Measurements from ENCODE around the gene APEH. TPM values are rescaled to one million over a fixed set of nuclear protein-coding genes. Genes with fewer than 3 reads are reported as not detected.

APEH gene
- total and polyA plus RNA-seq, 2 experiments from 2014 or later: 170 to 264 TPM

DNA sequence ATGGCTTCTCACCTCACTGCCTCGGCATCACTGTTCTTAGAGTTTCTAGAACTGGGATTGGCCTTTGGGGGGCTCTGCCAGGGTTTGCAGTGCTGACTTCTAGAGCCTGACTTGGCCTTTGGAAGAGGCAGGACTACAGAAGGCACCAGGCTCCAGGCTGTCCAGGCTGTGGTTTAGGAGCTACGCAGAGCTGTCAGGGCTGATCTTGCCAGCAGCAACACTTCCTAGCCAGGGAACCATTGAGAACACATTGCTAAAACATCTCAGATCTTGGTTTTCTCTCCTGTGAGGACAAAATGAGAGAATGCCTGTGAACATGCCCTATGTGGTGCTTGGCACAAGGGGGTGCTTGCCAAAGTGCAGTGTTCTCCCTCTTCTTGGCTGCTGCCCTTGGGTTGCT, 34.6 kb upstream of the APEH start:
- no peak overlapping the region for H3K27ac Mint-ChIP-seq
- H3K4me1 ChIP-seq (ENCODE audit: insufficient read depth): no peaks in the 10 kb centered on the region
- DNase-seq (ENCODE audit: low spot score): no peak
- no peaks in the 10 kb centered on the region; the same call in 2 of the 3 replicates for H3K36me3 Mint-ChIP-seq (ENCODE audit: low read depth)
- no peaks in the 10 kb centered on the region for H3K9me3 Mint-ChIP-seq
- no peak overlapping the region for H2AFZ ChIP-seq
- H3K4me3 Mint-ChIP-seq: no peak overlapping the region
- H3K4me1 Mint-ChIP-seq: no peaks in the 10 kb centered on the region; the same call in 2 of the 3 replicates
- TF ChIP-seq EZH2 (IDR thresholded peaks at IDR 0.05; ENCODE audit: low read depth, unreplicated experiment): no peak
- TF ChIP-seq ZNF114 (CRISPR knock-in tag; IDR thresholded peaks at IDR 0.05): no peak
- TF ChIP-seq POLR2AphosphoS5 (IDR thresholded peaks at IDR 0.05; ENCODE audit: low read depth): no peak
- TF ChIP-seq NANOG (IDR thresholded peaks at IDR 0.05; ENCODE audit: borderline replicate concordance): no peak
- TF ChIP-seq, protein P1, sequence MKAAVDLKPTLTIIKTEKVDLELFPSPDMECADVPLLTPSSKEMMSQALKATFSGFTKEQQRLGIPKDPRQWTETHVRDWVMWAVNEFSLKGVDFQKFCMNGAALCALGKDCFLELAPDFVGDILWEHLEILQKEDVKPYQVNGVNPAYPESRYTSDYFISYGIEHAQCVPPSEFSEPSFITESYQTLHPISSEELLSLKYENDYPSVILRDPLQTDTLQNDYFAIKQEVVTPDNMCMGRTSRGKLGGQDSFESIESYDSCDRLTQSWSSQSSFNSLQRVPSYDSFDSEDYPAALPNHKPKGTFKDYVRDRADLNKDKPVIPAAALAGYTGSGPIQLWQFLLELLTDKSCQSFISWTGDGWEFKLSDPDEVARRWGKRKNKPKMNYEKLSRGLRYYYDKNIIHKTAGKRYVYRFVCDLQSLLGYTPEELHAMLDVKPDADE (IDR thresholded peaks at IDR 0.05): no peak
- TF ChIP-seq EZH2phosphoT487 (IDR thresholded peaks at IDR 0.05; ENCODE audit: unreplicated experiment): no peak
- no peak for TF ChIP-seq ZNF331 (CRISPR knock-in tag; IDR thresholded peaks at IDR 0.05; ENCODE audit: low read depth)
- no peak for TF ChIP-seq CREB1 (CRISPR knock-in tag; IDR thresholded peaks at IDR 0.05; ENCODE audit: low read depth)
- TF ChIP-seq, protein P2, sequence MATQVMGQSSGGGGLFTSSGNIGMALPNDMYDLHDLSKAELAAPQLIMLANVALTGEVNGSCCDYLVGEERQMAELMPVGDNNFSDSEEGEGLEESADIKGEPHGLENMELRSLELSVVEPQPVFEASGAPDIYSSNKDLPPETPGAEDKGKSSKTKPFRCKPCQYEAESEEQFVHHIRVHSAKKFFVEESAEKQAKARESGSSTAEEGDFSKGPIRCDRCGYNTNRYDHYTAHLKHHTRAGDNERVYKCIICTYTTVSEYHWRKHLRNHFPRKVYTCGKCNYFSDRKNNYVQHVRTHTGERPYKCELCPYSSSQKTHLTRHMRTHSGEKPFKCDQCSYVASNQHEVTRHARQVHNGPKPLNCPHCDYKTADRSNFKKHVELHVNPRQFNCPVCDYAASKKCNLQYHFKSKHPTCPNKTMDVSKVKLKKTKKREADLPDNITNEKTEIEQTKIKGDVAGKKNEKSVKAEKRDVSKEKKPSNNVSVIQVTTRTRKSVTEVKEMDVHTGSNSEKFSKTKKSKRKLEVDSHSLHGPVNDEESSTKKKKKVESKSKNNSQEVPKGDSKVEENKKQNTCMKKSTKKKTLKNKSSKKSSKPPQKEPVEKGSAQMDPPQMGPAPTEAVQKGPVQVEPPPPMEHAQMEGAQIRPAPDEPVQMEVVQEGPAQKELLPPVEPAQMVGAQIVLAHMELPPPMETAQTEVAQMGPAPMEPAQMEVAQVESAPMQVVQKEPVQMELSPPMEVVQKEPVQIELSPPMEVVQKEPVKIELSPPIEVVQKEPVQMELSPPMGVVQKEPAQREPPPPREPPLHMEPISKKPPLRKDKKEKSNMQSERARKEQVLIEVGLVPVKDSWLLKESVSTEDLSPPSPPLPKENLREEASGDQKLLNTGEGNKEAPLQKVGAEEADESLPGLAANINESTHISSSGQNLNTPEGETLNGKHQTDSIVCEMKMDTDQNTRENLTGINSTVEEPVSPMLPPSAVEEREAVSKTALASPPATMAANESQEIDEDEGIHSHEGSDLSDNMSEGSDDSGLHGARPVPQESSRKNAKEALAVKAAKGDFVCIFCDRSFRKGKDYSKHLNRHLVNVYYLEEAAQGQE (IDR thresholded peaks at IDR 0.05; ENCODE audit: unreplicated experiment): no peak
- TF ChIP-seq JUNB (IDR thresholded peaks at IDR 0.05; ENCODE audit: unreplicated experiment): no peak
- TF ChIP-seq, protein P3, sequence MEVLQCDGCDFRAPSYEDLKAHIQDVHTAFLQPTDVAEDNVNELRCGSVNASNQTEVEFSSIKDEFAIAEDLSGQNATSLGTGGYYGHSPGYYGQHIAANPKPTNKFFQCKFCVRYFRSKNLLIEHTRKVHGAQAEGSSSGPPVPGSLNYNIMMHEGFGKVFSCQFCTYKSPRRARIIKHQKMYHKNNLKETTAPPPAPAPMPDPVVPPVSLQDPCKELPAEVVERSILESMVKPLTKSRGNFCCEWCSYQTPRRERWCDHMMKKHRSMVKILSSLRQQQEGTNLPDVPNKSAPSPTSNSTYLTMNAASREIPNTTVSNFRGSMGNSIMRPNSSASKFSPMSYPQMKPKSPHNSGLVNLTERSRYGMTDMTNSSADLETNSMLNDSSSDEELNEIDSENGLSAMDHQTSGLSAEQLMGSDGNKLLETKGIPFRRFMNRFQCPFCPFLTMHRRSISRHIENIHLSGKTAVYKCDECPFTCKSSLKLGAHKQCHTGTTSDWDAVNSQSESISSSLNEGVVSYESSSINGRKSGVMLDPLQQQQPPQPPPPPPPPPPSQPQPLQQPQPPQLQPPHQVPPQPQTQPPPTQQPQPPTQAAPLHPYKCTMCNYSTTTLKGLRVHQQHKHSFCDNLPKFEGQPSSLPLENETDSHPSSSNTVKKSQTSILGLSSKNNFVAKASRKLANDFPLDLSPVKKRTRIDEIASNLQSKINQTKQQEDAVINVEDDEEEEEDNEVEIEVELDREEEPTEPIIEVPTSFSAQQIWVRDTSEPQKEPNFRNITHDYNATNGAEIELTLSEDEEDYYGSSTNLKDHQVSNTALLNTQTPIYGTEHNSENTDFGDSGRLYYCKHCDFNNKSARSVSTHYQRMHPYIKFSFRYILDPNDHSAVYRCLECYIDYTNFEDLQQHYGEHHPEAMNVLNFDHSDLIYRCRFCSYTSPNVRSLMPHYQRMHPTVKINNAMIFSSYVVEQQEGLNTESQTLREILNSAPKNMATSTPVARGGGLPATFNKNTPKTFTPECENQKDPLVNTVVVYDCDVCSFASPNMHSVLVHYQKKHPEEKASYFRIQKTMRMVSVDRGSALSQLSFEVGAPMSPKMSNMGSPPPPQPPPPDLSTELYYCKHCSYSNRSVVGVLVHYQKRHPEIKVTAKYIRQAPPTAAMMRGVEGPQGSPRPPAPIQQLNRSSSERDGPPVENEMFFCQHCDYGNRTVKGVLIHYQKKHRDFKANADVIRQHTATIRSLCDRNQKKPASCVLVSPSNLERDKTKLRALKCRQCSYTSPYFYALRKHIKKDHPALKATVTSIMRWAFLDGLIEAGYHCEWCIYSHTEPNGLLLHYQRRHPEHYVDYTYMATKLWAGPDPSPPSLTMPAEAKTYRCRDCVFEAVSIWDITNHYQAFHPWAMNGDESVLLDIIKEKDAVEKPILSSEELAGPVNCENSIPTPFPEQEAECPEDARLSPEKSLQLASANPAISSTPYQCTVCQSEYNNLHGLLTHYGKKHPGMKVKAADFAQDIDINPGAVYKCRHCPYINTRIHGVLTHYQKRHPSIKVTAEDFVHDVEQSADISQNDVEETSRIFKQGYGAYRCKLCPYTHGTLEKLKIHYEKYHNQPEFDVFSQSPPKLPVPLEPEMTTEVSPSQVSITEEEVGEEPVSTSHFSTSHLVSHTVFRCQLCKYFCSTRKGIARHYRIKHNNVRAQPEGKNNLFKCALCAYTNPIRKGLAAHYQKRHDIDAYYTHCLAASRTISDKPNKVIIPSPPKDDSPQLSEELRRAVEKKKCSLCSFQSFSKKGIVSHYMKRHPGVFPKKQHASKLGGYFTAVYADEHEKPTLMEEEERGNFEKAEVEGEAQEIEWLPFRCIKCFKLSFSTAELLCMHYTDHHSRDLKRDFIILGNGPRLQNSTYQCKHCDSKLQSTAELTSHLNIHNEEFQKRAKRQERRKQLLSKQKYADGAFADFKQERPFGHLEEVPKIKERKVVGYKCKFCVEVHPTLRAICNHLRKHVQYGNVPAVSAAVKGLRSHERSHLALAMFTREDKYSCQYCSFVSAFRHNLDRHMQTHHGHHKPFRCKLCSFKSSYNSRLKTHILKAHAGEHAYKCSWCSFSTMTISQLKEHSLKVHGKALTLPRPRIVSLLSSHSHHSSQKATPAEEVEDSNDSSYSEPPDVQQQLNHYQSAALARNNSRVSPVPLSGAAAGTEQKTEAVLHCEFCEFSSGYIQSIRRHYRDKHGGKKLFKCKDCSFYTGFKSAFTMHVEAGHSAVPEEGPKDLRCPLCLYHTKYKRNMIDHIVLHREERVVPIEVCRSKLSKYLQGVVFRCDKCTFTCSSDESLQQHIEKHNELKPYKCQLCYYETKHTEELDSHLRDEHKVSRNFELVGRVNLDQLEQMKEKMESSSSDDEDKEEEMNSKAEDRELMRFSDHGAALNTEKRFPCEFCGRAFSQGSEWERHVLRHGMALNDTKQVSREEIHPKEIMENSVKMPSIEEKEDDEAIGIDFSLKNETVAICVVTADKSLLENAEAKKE (CRISPR knock-in tag; IDR thresholded peaks at IDR 0.05): no peak
- TF ChIP-seq, protein P4, sequence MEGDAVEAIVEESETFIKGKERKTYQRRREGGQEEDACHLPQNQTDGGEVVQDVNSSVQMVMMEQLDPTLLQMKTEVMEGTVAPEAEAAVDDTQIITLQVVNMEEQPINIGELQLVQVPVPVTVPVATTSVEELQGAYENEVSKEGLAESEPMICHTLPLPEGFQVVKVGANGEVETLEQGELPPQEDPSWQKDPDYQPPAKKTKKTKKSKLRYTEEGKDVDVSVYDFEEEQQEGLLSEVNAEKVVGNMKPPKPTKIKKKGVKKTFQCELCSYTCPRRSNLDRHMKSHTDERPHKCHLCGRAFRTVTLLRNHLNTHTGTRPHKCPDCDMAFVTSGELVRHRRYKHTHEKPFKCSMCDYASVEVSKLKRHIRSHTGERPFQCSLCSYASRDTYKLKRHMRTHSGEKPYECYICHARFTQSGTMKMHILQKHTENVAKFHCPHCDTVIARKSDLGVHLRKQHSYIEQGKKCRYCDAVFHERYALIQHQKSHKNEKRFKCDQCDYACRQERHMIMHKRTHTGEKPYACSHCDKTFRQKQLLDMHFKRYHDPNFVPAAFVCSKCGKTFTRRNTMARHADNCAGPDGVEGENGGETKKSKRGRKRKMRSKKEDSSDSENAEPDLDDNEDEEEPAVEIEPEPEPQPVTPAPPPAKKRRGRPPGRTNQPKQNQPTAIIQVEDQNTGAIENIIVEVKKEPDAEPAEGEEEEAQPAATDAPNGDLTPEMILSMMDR (conservative IDR thresholded peaks at IDR 0.05; ENCODE audit: low read depth in 2 of 2): no peak
- no peak for TF ChIP-seq STAT1 (IDR thresholded peaks at IDR 0.05; ENCODE audit: unreplicated experiment)
- no peaks in the 10 kb centered on the region for H3K36me3 ChIP-seq (ENCODE audit: insufficient read depth)
- no peaks in the 10 kb centered on the region for H4K20me1 ChIP-seq (replicated peaks; ENCODE audit: insufficient read depth)
- no peaks in the 10 kb centered on the region for H3K27me3 ChIP-seq (ENCODE audit: insufficient read depth)
- no peak overlapping the region for H3K4me2 ChIP-seq
- H3F3A ChIP-seq (replicated peaks; ENCODE audit: low read depth): no peaks in the 10 kb centered on the region
- no peak for ATAC-seq
- no peak overlapping the region for H3K27ac ChIP-seq (ENCODE audit: low read depth)
- H3K4me3 ChIP-seq: no peak overlapping the region
- H3K79me2 ChIP-seq (replicated peaks; ENCODE audit: insufficient read depth): no peaks in the 10 kb centered on the region
- H3K9me2 ChIP-seq (ENCODE audit: insufficient read depth): no peaks in the 10 kb centered on the region
- H3K27me3 Mint-ChIP-seq (ENCODE audit: insufficient read depth, low read depth, poor library complexity): peaks cover 4% of the 10 kb centered on the region

Data from GM23338 (cell line).